NCI-H2171 (cell line): ENCODE measurements around the gene ARFGAP1.

Source experiments
- DNase-seq: peaks from one replicate; lab custom pipeline; 2025; lab: John Stamatoyannopoulos, UW

Gene ARFGAP1

GRCh38 chr20:63259734-63260460 is 12.7 kb upstream of the ARFGAP1 start:
- DNase-seq = no peak

- no peak for DNase-seq
These were observed 12.1 kb upstream of the ARFGAP1 start for GRCh38 chr20:63260521-63260920.

GRCh38 chr20:63261060-63261794 is 11.4 kb upstream of the ARFGAP1 start:
- peak; percentile 39 for DNase-seq

GRCh38 chr20:63261795-63262528 is 10.7 kb upstream of the ARFGAP1 start:
- DNase-seq = no peak

GRCh38 chr20:63262836-63263235 is 9.8 kb upstream of the ARFGAP1 start:
- DNase-seq = no peak

- DNase-seq = no peak
These were observed 8.6 kb upstream of the ARFGAP1 start for GRCh38 chr20:63264000-63264399.

GRCh38 chr20:63264519-63264918 is 8.1 kb upstream of the ARFGAP1 start:
- DNase-seq = no peak

- no peak for DNase-seq
These were observed 6.6 kb upstream of the ARFGAP1 start for GRCh38 chr20:63265891-63266515.

- no peak for DNase-seq
These were observed 4.9 kb upstream of the ARFGAP1 start for GRCh38 chr20:63267691-63268090.

GRCh38 chr20:63268256-63268655 is 4.4 kb upstream of the ARFGAP1 start:
- peak; percentile 26 for DNase-seq

- no peak for DNase-seq
These were observed 3.8 kb upstream of the ARFGAP1 start for GRCh38 chr20:63268671-63269439.

- DNase-seq = no peak
These were observed 2.9 kb upstream of the ARFGAP1 start for GRCh38 chr20:63269724-63270123.

GRCh38 chr20:63270606-63271325 is 1.8 kb upstream of the ARFGAP1 start:
- DNase-seq = no peak

GRCh38 chr20:63273059-63273579 is 506 bp downstream of the ARFGAP1 start:
- DNase-seq = no peak

GRCh38 chr20:63273635-63274380 is 1.2 kb downstream of the ARFGAP1 start:
- DNase-seq = no peak

GRCh38 chr20:63274381-63275228 is 2.0 kb downstream of the ARFGAP1 start:
- DNase-seq = no peak

GRCh38 chr20:63275825-63276224 is 3.2 kb downstream of the ARFGAP1 start:
- DNase-seq = no peak

- no peak for DNase-seq
These were observed 4.3 kb downstream of the ARFGAP1 start for GRCh38 chr20:63276956-63277355.
